ENCODE data around the gene AHRR. TPM values are rescaled to one million over a fixed set of nuclear protein-coding genes. Genes with fewer than 3 reads are reported as not detected.

Gene AHRR
- total RNA-seq, 1 donor from 2014 or later: 0.53 TPM

DNA sequence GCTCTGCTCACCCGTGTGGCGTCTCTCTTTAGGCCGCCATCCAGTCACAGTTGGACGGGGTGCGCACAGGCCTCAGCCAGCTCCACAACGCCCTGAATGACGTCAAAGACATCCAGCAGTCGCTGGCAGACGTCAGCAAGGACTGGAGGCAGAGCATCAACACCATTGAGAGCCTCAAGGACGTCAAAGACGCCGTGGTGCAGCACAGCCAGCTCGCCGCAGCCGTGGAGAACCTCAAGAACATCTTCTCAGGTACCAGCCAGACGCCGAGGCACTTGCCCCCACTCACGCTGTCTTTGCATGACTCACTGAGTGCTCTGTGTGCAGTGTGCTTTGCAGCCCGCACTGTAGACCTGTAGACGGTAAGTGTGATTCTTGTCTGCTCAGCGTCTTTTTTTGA, 126.0 kb downstream of the AHRR start:
- DNase-seq (ENCODE audit: low read depth) (no peak), FAIRE-seq (no peak)
- no peak overlapping the region for H3K4me3 ChIP-seq (ENCODE audit: low read depth, low read length)
- TF ChIP-seq CTCF (IDR thresholded peaks at IDR 0.05; ENCODE audit: insufficient read depth, low read length, severe bottlenecking): no peak
- peaks cover 21% of the 10 kb centered on the region for H3K36me3 ChIP-seq (ENCODE audit: control insufficient read depth, insufficient read depth, low read length)
- H3K27me3 ChIP-seq (ENCODE audit: control insufficient read depth, insufficient read depth, low read length): no peaks in the 10 kb centered on the region

- DNase-seq (ENCODE audit: low read depth) (no peak), FAIRE-seq (no peak)
- H3K36me3 ChIP-seq (ENCODE audit: control insufficient read depth, insufficient read depth, low read length): peaks cover 21% of the 10 kb centered on the region
- H3K4me3 ChIP-seq (ENCODE audit: low read depth, low read length): no peak overlapping the region
- TF ChIP-seq CTCF (IDR thresholded peaks at IDR 0.05; ENCODE audit: insufficient read depth, low read length, severe bottlenecking): no peak
- no peaks in the 10 kb centered on the region for H3K27me3 ChIP-seq (ENCODE audit: control insufficient read depth, insufficient read depth, low read length)
Measured at GRCh38 chr5:448061-448765, 126.7 kb downstream of the AHRR start.

GRCh38 chr5:448766-449090, 127.2 kb downstream of the AHRR start:
- no peak for FAIRE-seq
- no peak for TF ChIP-seq CTCF (IDR thresholded peaks at IDR 0.05; ENCODE audit: insufficient read depth, low read length, severe bottlenecking)
- H3K36me3 ChIP-seq (ENCODE audit: control insufficient read depth, insufficient read depth, low read length): peaks cover 21% of the 10 kb centered on the region

GRCh38 chr5:449151-449550, 127.6 kb downstream of the AHRR start:
- Histone ChIP-seq H3K27me3 (ENCODE audit: control insufficient read depth, insufficient read depth, low read length) (no peaks in the 10 kb centered on the region), H3K4me3 (ENCODE audit: low read depth, low read length) (no peak overlapping the region), H3K36me3 (ENCODE audit: control insufficient read depth, insufficient read depth, low read length) (peaks cover 21% of the 10 kb centered on the region)
- FAIRE-seq: no peak
- no peak for TF ChIP-seq CTCF (IDR thresholded peaks at IDR 0.05; ENCODE audit: insufficient read depth, low read length, severe bottlenecking)
- DNase-seq (ENCODE audit: low read depth): no peak

More at GRCh38 chr5:448766-449090, 127.2 kb downstream of the AHRR start:
- Histone ChIP-seq H3K4me3 (ENCODE audit: low read depth, low read length) (no peak overlapping the region), H3K27me3 (ENCODE audit: control insufficient read depth, insufficient read depth, low read length) (no peaks in the 10 kb centered on the region)
- DNase-seq (ENCODE audit: low read depth): no peak

- Histone ChIP-seq H3K27me3 (ENCODE audit: control insufficient read depth, insufficient read depth, low read length) (no peaks in the 10 kb centered on the region), H3K36me3 (ENCODE audit: control insufficient read depth, insufficient read depth, low read length) (peaks cover 26% of the 10 kb centered on the region), H3K4me3 (ENCODE audit: low read depth, low read length) (no peak overlapping the region)
- TF ChIP-seq CTCF (IDR thresholded peaks at IDR 0.05; ENCODE audit: insufficient read depth, low read length, severe bottlenecking): no peak
- FAIRE-seq: no peak
- no peak for DNase-seq (ENCODE audit: low read depth)
Measured at GRCh38 chr5:451587-452458, 130.3 kb downstream of the AHRR start.
